ENCODE measurements around the gene LRRK1.

The LRRK1 gene

DNA sequence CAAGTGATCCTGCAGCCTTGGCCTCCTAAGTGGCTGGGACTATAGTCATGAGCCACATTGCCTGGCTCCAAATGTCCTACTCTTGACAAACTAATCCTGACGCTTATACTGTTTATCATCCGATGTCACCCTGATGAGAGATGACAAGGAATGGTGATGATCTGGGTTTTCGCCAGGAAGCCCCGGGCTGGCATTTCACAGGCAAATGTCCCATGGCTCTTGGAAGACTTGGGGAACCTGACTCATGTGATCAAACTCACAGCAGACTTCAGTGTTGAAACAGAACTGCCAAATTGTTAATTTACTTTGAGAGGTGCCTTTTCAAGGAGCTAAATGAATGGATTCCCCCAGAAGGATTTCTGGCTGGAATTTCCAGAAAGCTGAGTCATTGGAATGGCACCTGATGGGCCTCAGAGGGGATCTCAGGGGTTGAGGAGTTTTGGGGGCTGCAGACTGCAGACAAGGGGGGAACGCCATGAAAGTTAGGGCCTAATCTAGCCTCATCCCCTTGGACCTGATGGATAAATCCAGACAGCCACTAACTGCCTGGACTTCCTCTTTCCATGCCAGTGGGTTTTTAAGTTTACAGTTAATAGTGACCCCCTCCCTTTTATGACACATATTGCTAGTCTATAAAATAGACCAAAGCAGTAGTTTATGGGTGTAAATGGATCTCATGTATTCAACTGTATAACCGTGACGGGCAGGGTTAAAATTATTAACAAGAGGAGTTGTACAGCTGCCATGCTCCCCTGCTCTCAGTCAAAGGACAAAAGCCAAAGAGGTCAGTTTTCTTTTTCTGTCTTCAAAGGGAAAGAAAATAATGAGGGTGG is 186.1 kb downstream of the LRRK1 start:
- no peak for DNase-seq

DNA sequence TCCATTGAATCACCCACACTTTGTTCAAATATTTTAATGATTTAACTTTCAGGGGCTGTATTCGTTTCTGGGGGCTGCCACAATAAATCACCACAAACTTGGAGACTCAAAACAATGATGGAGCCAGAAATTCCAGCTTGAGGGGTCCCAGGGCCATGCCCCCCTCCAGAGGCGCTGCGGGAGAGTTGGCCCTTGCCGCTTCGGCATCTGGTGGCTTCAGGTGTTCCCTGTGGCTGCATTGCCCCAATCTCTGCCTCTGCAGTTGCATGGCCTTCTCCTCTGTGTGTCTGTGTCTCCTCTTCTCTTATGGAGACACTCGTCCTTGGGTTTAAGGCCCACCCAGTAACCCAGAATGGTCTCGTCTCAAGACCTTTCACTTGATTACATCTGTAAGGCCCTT is 187.9 kb downstream of the LRRK1 start:
- DNase-seq = no peak

DNA sequence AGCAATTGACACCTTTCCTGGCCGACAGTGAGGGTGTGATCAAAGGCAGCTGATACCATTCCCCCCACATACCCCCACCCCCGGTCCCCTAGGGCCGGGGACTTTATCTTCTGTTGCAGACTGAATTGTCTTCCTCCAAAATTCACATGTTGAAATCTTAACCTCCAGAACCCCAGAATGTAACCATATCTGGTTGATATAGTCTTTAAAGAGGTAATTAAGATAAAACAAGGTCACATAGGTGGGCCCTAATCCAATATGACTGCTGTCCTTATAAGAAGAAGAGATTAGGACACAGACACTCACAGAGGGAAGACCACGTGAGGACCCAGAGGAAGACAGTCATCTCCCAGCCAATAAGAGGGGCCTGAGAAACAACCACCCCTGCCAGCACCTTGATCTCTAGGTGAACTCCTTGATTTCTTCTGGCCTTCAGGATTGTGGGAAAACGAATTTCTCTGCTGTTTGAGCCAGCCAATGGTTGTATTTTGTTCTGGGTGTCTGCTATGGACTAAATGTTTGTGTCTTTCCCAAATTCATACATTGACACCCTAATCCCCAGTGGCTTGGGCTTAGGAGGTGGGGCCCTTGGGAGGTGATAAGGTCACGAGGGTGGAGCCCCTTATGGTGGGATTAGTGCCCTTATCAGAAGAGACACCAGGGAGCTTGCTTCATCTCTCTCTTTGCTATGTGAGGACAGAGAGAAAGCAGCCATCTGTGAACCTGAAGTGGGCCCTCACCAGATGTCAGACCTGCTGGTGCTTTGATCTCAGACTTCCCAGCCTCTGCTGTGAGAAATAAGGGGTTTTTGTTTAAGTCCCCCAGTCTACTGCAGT is 188.7 kb downstream of the LRRK1 start:
- DNase-seq = no peak

DNA sequence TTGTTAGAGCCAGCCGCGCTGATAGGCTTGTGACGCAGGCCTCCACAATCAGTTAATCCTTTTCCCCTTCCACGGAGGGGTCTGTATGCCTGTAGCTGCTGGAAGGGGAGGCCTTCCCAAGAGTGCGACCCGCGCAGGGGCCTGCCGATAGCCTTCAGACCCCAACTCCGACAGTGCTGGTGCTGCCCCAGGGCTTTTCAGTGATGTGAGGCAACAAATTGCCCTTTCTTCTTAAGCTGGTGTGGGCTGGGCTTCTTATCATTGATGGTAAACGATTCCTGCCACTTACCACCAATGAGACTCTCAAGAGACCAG is 189.3 kb downstream of the LRRK1 start:
- DNase-seq = no peak

DNA sequence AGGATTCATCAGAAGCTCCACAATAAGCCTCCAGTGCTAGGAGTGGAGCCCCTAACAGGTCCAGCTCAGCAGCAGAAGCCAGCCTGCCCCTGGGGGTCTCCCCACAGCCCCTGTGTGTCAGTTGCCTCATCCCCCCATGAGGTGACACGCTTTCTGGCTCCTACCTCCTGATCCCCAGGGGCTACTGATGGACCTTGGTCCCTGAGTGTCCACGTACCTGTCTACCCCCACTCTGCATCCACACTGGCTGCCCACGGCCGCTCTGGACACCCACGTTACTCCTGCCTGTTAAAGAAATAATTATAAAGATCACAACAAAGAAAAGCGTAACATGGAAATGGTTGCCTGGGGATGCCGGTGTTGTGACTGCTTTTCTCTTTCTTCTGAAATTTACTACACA is 189.6 kb downstream of the LRRK1 start:
- no peak for DNase-seq

DNA sequence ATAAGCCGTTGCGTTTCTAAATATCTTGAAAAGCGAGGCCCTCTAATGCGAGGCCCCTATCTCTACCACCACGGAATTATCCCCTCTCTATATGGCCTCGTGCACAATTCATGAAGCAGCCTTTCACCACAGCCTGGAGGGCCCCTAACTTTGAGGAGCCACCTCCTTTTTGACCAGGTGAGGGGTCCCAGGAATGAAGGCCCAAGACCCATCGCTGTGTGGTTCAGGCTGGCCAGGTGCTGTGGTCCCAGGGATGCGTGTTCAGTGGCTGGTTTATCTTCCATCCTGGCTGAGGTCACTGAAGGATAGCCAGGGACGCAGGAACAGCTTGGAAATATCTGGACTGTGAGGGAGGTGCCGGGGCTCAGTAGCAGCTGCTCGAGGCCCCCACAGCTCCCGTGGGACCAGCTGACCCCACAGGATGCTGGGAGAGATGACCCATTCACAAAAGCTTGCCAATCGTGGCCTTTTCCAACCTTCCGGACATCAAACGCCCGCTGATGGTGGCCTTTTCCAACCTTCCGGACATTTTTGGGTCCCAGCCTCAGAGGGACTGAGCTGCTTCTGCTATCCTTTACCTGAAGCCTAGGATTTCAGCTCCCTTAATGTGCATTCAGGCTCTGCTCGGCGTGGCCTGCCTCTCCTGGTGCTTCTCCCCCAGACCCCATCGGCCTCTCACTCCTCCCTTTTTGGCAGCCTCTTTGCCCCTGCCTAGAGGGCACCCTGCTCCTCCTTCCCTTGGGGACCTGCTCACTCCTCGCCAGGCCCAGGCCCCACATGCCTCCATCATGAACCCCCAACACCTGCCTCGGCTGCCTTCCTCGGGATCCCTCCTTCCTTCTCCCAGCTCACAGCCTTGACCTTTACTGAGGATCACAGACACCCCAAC is 191.8 kb downstream of the LRRK1 start:
- DNase-seq = no peak

DNA sequence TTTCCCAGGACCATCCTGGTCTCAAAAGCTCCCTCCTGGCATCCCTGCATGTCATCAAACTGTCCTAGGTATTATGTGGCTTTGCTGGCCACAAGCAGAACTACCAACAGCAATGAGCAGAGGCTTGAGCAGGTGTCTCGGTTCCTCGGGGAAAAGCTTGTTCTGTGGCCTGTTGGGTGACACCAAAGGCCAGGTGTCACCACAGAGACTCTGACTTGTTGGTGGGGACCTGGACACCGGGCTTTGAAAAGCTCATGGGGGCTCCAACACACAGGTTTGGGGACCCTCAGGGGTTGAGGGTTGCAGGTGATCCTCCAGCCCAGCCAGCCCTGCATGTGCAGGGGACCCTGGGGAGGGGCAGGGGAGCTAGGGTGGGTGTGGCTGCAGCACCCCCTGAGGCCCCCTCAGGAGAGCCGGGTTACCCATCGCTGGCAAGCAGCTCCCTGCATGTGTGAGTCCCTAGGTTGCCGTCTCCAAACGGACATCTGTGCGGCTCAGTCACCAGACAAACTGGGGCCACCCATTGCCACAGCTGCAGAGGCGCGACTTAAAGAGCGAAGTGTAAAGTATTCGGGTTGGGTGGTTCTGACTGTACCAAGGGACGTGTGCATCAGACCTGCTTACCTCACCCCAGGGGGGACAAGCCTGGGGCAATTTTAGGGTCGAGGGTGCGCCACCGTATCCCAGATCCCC is 192.6 kb downstream of the LRRK1 start:
- DNase-seq = no peak

DNA sequence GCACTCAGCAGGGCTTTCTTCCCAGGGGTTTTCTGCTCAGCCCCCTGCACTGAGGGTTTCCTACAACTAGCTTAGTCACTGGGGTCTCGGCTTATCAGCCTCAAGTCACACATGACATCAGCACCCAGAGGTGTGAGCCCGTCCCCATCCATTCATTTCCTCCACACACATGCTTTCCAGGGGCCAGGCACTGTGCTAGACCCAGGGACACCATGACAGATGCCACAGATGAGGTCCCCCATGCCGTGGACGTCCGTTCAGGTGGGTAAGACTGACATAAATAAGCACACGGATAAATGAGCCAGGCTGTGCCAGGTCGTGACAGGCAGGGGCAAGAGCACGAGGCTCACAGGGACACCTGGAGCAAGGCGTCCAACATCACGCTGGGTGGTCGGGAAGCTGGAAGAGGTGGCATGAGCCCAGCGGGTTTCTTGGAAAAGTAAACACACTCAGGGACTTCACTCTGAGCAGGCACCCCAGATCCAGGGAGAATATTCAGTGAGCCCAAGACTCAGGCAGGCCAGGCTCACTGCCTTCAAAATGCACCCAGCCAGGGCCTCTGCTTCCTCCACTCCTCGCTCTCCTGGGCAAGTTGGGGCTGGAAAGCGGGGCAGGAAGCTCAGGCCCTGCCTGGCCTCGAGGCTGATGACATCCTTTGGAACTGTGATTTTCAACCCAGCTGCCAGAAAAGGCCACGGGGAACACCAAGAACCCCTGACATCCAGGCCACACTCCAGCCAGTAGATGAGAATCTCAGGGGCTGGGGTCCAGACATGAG is 193.4 kb downstream of the LRRK1 start:
- DNase-seq = no peak

DNA sequence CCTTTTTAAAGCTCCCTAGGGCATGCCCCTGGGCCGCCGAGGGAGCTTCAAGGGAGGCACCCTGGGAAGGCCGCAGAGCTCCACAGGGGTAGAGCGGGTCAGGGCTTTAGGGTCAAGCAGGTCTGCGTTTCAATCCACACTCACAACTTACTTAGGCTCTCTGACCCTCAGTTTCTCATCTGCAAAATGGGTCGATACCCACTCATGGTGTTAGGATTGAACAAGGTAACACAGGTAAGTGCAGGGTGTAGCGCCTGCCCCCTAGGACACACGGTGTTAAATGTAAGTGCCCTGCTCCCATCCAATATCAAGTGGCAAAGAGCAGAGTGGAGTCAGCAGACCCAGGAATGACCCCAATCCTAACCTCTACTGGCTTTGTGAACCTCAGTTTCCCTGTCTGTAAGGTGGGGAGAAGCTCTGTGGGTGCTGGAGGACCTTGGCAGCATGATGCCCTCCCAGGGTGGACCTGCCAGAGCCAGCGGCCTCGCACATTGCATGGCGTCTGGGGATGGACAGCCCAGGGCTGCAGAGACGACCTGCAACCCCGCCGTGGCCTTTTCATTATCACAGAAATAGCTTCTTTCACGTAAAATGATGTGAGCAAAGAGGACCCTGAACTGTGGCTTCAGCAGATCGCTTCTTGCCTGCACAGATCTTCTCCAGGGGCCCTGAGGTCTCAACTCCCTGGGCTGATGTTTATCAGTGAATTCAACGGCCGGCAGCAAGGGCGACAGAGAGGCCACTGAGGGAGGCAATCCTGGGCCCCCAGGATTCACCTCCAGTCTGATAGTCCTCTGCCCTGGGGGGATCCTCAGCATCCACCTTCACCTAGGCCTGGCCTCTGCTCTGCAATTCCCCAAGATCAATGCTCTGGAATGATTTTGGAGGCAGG is 194.2 kb downstream of the LRRK1 start:
- no peak for DNase-seq

DNA sequence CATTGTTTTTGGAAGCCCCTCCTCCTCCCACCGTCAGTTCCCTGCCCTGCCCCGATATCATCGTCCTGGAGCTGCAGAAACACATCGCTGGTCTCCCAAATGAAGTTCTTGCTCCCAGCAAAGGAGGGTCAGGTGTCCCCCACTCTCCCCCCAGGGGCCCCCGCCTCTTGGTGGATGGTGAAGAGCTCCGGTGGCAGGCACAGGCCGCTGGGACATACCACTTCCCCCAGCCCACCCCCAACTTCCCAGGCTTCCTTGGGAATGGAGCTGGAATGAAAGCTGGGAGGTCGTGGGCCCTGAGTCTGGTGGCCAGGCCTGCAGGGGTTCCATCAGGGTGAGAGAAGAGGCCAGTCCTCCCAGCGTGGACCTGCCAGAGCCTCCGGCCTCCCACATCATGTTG is 195.0 kb downstream of the LRRK1 start:
- DNase-seq = no peak

DNA sequence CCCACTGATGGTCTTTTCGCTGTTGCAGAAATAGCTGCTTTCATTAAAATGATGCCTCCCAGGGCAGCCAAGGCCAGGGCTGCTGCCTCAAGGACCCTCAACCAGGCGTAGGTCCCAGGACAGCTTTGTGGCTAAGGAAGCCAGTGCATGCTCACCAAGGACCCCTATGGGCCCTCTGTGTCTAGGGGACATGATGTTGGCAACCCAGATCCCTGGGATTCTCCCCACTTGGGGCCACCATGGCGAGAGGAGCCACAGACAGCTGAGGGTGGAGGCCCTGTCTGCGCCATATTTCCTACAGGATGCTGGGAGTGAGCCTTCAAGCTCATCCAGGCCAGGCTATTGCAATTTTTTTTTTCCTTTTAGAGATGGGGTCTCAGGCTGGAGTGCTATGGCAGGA is 195.5 kb downstream of the LRRK1 start:
- DNase-seq = no peak

DNA sequence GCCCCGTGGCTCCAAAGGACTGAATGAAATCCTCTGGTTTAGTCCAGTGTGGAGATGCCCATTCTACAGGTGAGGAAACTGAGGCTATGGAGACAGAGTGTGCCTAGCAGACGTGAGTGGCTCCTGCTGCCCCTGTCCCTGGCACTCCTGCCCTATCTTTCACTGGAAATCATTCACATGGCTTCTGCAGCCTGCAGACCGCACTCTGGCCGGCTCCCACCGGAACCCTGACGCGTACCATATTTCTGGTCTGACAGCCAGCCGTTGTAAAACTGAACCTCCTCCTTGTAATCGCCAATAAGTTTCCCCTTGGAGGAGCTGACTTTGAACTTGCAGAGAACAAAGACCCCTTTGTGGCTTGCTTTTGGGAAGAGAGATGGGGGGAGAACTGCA is 196.2 kb downstream of the LRRK1 start:
- DNase-seq = no peak

DNA sequence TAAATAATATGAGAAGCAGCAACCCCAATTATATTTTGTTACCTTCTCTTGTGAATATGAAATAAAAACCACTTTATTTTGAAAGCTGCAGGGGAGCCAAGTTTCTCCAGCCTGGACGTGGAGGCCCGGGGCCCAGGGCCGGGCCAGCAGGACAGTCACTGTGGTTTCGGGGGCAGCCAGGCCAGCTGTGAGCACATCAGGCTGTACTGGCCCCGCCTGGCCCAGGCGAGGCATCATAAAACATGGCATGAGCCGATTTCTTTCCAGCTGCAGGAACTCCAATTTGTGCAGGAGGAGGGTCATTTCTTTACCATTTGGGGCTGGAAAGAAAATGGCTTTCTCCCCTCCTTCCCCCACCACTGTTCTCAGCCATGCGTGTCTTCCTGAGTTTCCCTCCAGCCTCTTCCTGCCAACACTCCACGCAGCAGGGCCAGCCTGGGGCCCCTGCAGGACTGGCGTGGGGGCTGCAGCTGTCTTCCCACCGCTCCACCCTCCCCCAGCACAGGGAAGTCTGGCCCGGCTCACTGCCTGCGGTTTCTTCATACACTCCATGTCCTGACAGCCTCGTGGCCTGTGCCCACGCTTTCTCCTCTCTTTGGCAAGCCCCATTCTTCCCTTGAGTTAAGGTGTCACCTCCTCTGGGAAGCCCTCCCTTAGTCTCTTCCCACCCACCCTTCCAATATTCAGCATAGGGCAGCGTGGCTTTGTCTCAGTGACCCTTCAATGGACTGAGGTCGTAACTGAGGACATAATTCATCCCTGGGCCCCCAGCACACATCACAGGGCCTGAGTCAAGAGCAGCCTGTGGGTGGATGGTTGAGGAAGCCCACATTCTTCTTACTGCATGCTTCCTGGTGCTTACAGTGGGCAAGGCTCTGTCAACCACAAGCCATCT is 196.9 kb downstream of the LRRK1 start:
- no peak for DNase-seq

DNA sequence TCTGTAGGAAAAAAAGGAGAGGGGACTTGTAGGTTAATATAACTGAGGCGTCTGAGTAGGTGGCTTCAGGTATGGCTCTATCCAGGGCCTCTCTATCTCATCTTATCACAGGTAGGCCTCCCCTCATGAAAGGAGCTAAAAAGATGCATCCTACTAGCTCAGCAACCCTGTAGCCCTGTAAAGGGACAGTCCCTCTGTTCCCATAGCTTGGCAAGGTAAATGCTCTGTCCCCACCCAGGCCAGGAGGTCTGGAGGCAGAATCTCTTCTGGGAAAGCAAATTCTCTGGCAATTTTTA is 197.5 kb downstream of the LRRK1 start:
- no peak for DNase-seq

DNA sequence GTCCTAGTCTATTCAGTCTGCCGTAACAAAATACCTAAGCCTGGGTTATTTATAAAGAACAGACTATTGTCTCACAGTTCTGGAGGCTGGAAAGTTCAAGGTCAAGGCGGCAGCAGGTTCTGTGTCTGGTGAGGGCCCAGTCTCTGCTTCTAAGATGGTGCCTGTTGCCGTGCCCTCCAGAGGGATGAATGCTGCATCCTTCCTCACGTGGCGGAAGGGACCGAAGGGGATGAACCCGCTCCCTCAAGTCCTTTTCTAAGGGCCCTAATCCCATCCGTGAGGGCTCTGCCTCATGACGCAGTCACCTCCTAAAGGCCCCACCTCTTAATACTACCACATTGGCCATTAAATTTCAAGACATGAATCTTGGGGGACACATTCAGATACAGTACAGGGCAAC is 199.0 kb downstream of the LRRK1 start:
- DNase-seq = no peak

DNA sequence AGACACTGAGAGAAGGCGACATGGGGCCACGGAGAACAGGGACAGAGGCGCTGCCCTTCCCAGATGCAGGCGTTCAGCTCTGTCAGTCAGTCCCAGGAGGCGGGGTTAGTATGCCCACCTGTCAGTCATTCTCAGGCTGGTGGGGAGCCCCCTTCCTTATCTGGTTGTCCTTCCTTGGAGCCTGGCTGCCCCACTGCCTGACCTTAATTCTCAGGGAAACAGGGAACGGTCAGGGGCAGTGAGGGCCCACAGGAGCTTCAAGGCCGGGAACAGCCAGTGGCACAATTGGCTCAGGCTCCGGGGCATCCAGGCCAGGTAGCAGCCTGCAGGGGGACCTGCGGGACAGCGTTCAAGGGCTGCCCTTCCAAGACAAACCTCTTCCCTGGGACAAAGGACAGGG is 199.5 kb downstream of the LRRK1 start:
- DNase-seq = no peak

DNA sequence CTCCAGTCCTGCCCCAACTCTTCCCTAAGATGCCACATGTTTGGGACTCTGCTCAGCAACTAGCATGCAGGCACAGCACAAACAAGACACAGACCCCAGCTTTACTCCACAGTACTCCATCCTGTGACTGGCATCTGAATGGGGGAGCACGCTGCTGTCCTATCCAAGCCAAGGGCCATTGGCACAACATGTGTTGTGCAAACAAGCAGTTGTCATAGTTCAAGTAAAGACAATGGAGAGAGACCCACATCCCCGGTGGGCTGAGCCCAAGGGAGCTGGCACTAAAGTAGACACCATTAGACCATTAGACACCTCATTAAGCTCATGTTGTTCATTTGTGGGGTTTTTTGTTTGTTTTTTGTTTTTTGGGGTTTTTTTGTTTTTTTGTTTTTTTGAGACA is 200.0 kb downstream of the LRRK1 start:
- DNase-seq = no peak

Data from 8988T (cell line).